ENCODE results near the gene TPRN.

The TPRN gene

DNA sequence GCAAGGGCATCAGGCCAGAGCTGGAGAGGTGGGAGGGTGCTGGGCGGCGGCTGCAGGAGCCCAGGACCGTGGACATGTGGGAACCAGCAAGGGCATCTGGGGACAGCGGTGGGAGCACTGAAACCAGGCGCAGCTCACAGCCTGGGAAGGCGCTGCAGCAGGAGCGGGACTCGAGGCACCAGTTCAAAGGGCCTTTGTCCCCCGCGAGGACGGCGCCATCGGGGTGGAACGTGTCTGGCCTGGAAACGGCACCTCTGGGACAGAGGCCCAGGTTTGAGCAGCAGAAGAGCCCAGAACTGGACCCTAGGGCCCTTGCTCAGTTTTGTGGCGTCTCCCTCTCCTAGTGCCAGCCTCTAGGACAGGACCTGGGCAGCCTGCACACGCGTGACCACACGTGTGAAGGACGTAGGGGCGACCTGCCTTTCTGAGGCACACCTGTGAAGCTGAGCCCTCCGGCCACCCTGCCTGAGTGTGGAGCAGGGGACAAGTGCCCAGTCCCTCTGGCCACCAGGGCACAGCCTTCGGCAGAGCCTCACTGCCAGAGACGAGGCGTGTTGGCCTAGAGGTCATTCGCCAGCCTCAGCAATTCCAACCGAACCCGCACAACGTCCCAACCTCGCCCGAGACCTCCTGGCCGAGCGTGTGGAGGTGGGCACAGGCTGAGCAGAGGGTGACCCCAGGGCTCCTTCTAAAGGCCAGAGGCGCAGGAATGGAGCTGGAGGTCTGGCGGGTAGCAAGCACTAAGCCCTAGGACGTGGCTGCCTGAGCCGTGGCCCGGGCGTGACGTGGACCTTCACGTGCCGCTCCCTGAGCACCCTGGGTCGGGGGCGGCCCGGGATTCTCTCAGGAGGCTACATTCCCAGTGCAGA, 26.5 kb downstream of the TPRN start:
- no peak for DNase-seq (ENCODE audit: low read depth in 3 of 3)

- no peak for DNase-seq (ENCODE audit: low read depth in 3 of 3)
Observed at GRCh38 chr9:137172901-137173795, 27.4 kb downstream of the TPRN start.

- DNase-seq (ENCODE audit: low read depth in 3 of 3) = no peak
Observed at GRCh38 chr9:137171149-137171900, 29.2 kb downstream of the TPRN start.

DNA sequence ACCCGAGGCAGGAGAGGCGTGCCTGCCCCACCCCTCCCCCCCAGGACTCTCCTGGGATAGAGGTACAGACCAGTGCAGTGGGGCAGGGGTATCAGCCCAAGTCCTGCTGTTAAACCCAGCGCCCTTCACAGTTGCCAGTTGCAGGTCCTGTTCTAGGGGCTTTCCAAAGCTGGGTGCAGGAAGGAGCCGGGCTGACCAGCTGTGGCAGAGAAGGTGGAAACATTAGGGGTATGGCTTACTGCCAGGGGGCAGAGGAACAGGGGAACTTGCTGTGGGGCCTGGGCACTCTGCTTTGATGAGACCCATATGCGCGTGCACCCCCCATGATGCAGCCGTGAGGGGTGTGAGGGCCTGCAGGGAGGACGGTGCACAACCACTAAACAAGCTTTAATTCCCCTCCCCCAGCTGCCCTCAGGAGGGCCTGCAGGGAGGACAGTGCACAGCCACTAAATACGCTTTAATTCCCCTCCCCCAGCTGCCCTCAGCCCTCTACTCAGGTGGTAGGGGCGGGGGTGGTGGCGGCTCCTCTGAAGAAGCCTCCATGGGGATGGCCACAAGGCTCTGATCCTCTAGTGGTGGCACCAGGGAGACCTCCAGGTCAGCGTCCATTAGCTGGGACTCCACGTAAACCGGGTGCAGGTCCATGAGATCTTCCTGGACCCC, 29.9 kb downstream of the TPRN start:
- no peak for DNase-seq (ENCODE audit: low read depth in 3 of 3)

GRCh38 chr9:137169896-137170358, 30.6 kb downstream of the TPRN start, which contains the start of gene LRRC26:
Gene LRRC26 (minus strand): TSS chr9:137170051. CDS start chr9:137169943, 108 bp downstream.
- no peak for DNase-seq (ENCODE audit: low read depth in 3 of 3)

DNA sequence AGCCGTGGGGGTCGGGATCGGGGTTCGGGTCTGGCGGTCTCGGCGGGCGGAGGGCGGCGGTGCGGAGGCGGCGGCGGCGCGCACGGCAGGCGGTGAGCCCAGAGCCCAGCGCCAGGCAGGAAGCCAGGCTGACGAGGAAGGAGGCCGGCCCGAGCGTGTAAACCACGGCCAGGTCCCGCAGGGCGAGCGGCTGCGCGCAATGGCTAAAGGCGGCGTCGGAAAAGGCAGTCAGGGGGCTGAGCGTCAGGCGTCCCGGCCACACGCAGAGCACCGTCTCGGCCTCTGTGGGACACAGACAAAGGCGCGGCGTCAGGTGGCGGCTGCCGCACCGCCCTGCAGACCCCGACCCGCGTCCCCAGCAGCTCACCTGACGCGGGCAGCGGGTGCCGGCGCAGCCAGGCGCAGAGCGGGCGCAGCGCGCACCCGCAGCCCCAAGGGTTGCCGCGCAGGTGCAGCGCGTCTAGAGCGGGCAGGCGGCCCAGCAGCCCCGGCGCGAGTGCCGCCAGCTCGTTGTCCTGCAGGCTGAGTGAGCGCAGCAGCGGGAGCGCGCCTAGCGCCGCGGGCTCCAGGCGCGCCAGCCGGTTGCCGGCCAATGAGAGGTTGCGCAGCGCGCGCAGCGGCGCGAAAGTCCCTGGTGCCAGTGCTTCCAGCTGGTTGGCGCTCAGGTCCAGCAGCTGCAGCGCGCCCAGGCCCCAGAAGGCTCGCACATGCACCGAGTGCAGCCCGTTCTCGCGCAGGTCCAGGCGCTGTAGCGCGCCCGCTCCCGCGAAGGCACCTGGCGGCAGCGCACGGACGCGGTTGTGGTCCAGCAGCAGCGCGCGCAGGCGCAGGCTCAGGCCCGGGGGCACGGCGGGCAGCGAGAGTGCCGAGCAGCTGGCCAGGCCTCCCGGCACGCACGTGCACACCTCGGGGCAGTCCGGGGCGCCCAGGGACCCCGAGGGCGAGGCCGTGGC, 31.4 kb downstream of the TPRN start:
- DNase-seq (ENCODE audit: low read depth in 3 of 3) = no peak

- no peak for DNase-seq (ENCODE audit: low read depth in 3 of 3)
Observed at GRCh38 chr9:137168573-137168903, 32.0 kb downstream of the TPRN start.

GRCh38 chr9:137167747-137168572, 32.6 kb downstream of the TPRN start:
- DNase-seq (ENCODE audit: low read depth in 3 of 3) = no peak

GRCh38 chr9:137167277-137167746, 33.2 kb downstream of the TPRN start:
- DNase-seq (ENCODE audit: low read depth in 3 of 3) = no peak

DNA sequence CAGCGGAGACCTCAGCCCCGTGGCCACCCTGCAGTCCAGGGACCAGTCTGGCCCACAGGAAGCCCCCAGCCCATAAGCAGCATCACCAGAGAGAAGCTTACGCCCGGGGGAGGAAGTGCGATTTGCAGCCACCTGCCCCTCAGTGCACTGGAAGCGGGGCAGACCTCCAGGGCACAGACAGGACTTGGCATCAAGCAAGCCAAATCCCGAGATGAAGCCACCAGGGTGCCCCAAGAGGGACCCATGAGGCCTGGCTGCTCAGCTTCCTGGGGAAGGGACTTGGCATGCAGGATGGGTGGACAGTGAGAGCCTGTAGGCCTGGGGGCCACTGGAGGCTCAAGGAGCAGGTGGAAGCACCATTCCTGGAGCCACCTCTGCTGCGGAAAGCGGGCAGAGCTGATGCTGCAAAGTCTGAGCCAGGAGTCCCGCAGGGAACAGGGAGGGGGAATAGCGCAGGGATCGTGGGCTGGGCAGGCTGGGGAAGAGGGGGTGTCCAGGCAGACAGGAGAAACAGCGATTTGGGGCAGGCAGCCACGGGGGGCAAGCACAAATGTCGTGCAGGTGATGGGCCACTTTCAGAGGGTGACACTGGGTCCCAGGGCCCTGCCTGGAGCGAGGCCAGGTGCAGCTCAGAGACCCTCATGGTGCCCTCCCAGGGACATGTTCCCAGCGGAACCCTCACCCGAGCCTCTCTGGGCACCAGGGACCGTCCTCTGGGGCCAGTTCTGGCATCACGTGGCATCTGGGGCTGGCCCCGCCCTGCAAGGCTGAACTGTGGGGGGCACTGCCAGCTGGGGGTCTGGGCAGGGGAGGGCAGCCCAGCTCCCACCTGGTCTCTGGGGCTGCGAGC, 33.9 kb downstream of the TPRN start:
- DNase-seq (ENCODE audit: low read depth in 3 of 3) = no peak

DNA sequence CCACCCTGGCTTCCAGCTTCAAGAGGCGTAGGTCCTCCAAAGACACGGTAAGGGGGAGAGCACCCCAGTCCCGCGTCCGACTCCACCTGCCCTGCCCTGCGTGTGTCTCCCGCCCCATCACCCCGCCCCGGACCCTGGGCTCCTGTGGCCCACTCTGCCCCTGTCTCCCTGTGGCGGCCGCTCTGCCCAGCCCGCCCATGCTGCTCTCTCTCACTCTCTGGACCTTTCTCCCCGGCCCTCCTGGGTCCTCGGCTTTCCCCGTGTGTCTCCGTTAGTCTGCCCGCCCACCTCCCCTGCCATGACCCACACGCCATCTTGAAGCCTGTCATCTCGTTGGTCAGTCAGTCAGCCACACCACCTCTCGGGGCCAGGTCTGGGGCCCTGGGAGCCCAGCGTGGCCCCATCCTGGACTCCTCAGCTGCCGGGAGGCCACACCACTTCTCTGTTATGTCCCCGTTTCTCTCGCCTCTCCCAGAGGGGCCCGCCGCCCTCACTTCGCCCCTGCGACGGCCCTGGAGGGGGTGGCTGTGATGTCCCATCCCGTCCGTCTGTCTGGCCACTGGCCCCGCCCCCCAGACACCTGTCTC, 35.2 kb downstream of the TPRN start:
- no peak for DNase-seq (ENCODE audit: low read depth in 3 of 3)

GRCh38 chr9:137164370-137165249, 35.9 kb downstream of the TPRN start:
- no peak for DNase-seq (ENCODE audit: low read depth in 3 of 3)

DNA sequence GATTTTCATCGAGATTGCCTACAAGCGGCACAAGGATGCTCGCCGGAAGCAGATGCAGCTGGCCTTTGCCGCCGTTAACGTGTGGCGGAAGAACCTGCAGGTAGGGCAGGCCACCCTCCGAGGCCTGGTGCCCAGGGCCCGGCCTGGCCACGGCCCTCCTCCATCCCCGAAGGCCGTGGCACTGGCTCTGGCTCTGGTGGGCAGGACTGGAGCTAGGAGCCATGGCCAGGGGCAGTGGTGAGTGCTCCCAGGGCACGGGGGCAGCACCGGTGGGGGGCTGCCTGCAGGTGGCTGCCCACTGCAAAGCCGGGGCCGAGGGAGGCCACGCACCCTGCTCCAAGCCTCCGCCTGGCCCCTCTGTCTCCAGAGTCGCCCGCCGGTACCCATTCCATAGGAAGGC, 36.7 kb downstream of the TPRN start:
- DNase-seq (ENCODE audit: low read depth in 3 of 3) = no peak

DNA sequence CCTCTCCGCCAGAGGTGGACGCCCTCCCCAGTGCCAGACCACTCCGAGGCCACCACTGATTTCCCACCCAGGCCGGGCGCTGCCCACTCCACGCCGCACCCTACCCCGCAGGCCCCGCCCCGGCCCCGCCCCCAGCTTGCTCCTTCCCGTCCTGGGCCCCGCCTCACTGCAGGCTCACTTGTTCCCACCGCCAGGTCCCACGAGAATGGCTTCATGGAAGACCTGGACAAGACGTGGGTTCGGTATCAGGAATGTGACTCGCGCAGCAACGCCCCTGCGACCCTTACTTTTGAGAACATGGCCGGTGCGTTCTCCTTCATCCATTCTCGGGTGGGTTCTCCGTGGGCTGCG, 37.2 kb downstream of the TPRN start:
- no peak for DNase-seq (ENCODE audit: low read depth in 3 of 3)

DNA sequence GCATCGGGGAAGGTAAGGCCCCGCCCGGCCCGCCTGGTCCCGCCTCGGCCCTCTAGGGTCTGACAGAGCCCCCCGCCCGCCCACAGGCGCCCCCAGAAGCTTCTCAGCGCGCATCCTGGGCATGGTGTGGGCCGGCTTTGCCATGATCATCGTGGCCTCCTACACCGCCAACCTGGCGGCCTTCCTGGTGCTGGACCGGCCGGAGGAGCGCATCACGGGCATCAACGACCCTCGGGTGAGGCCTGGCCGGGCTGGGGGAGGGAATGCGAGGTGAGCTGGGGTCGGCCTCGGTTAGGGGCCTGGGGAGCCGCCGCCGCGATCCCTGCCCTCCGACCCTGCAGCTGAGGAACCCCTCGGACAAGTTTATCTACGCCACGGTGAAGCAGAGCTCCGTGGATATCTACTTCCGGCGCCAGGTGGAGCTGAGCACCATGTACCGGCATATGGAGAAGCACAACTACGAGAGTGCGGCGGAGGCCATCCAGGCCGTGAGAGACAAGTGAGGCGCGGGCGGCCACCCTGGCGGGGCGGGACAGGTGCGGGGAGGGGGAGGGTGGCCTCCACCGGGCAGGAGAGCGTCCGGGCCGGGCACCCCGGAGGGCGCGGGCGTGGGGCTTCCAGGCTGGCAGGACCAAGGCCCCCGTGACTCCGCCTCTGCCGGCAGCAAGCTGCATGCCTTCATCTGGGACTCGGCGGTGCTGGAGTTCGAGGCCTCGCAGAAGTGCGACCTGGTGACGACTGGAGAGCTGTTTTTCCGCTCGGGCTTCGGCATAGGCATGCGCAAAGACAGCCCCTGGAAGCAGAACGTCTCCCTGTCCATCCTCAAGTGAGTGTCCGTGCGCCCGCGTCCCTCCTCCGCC, 37.8 kb downstream of the TPRN start:
- no peak for DNase-seq (ENCODE audit: low read depth in 3 of 3)

Measured in stimulated activated CD4-positive, alpha-beta T cell treated with anti-CD3 and anti-CD28 coated beads, TNF-alpha, amount 100 ng/mL, for 24 hours (primary cell).